ENCODE measurements around the gene NCK1.

DNA sequence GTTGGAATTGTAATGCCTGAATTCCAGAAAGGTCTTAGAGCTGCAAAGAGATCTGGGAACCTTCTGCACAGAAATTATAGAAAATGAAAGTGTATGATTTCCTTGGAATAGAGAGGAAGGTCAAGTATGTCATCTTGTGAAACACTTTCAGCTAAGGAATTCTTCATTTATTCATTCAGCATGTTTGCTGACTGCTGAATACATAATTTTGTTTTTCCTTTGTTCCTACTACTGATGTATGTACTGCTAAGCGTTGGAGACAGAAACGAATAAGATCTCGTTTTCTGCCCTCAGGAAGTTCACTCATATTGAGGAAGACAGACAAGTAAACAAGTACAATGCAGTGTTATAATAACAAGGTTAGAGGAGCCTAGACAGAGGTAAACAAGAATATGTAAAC is 81.4 kb downstream of the NCK1 start:
- TF ChIP-seq, protein P1, sequence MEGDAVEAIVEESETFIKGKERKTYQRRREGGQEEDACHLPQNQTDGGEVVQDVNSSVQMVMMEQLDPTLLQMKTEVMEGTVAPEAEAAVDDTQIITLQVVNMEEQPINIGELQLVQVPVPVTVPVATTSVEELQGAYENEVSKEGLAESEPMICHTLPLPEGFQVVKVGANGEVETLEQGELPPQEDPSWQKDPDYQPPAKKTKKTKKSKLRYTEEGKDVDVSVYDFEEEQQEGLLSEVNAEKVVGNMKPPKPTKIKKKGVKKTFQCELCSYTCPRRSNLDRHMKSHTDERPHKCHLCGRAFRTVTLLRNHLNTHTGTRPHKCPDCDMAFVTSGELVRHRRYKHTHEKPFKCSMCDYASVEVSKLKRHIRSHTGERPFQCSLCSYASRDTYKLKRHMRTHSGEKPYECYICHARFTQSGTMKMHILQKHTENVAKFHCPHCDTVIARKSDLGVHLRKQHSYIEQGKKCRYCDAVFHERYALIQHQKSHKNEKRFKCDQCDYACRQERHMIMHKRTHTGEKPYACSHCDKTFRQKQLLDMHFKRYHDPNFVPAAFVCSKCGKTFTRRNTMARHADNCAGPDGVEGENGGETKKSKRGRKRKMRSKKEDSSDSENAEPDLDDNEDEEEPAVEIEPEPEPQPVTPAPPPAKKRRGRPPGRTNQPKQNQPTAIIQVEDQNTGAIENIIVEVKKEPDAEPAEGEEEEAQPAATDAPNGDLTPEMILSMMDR (conservative IDR thresholded peaks at IDR 0.05; ENCODE audit: low read depth, low read length), result no peak
- TF ChIP-seq EZH2 (IDR thresholded peaks at IDR 0.05; ENCODE audit: low read length, unreplicated experiment) (no peak), EZH2phosphoT487 (IDR thresholded peaks at IDR 0.05; ENCODE audit: borderline replicate concordance, low read length) (no peak)

All from PC-3 (cell line).